Measurements from ENCODE around the gene DDO. TPM values are rescaled to one million over a fixed set of nuclear protein-coding genes. Genes with fewer than 3 reads are reported as not detected.

Gene DDO
- total and polyA plus RNA-seq, 2 of the 8 experiments (the other 6 are each of a cell fraction or from before 2014, with no cell fraction given), result not detected

GRCh38 chr6:110356778-110357177 lies 58.6 kb downstream of the DDO start (continued):
- TF ChIP-seq CHD7 (IDR thresholded peaks at IDR 0.05; ENCODE audit: insufficient replicate concordance, low read length) (no peak), TEAD4 (IDR thresholded peaks at IDR 0.05; ENCODE audit: low read depth, low read length) (no peak), HDAC2 (IDR thresholded peaks at IDR 0.05; ENCODE audit: borderline replicate concordance in 1 of 2, low read depth in 2 of 2, low read length in 2 of 2) (no peak), CBX5 (IDR thresholded peaks at IDR 0.05; ENCODE audit: low read depth, low read length) (no peak), JUND (IDR thresholded peaks at IDR 0.05; ENCODE audit: low read length) (no peak), FOSL1 (IDR thresholded peaks at IDR 0.05; ENCODE audit: insufficient read depth, low read depth, low read length) (no peak), NANOG (IDR thresholded peaks at IDR 0.05; ENCODE audit: insufficient read depth, low read depth, low read length, poor library complexity, severe bottlenecking) (no peak), TCF12 (IDR thresholded peaks at IDR 0.05; ENCODE audit: low read depth, low read length) (no peak), SAP30 (IDR thresholded peaks at IDR 0.05; ENCODE audit: insufficient read depth, insufficient replicate concordance, low read length) (no peak)
